ENCODE data around the gene CXCR4. TPM values are rescaled to one million over a fixed set of nuclear protein-coding genes. Genes with fewer than 3 reads are reported as not detected.
A peak's percentile ranks its signal among the peaks of the same experiment; 100 is the strongest.

CXCR4 gene
- polyA plus RNA-seq, 1 donor from 2014 or later = 0.50 TPM

DNA sequence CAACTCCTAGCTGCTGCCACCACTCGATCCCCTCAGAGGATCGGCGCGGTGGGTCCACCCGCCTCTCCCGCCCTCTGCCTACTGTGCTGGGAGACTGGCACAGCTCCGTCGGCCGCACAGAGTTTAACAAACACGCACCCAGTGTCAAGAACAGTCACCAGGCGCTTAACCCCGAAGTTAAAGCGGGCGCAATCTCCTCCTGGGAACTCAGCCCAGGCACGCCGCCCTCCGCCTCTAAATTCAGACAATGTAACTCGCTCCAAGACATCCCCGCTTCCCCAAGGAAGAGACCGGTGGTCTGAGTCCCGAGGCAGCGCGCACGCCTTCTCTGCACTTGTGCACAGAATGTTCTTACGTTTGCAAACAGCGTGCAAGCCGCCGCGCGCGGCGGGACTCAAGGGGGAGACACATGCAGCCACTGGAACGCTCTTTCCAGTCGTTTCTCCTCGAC, 533 bp downstream of the CXCR4 start:
- Histone ChIP-seq H3K4me2 (ENCODE audit: low read length) (peak overlapping the region; percentile 95), H3K79me2 (replicated peaks; ENCODE audit: insufficient read depth, low read length) (no peaks in the 10 kb centered on the region), H3K4me3 (ENCODE audit: low read length) (peak overlapping the region; percentile 74), H3K27me3 (ENCODE audit: insufficient read depth, low read depth, low read length) (peaks cover 55% of the 10 kb centered on the region), H3K36me3 (ENCODE audit: insufficient read depth, low read length) (no peaks in the 10 kb centered on the region), H3F3A (ENCODE audit: insufficient read depth, low read length, poor library complexity, severe bottlenecking) (no peaks in the 10 kb centered on the region), H4K20me1 (ENCODE audit: insufficient read depth) (no peaks in the 10 kb centered on the region), H3K27ac (ENCODE audit: low read length) (no peak overlapping the region), H2AFZ (ENCODE audit: low read depth, low read length) (no peak overlapping the region), H3K9me3 (ENCODE audit: low read length) (no peaks in the 10 kb centered on the region), H3K9me2 (ENCODE audit: insufficient read depth, low read length) (no peaks in the 10 kb centered on the region), H3K9ac (ENCODE audit: low read length) (no peak overlapping the region)
- TF ChIP-seq MXI1 (conservative IDR thresholded peaks at IDR 0.05; ENCODE audit: poor library complexity, severe bottlenecking) (peak; percentile 68), RAD21 (conservative IDR thresholded peaks at IDR 0.05) (peak; percentile 44), TAF1 (IDR thresholded peaks at IDR 0.05; ENCODE audit: low read depth) (no peak), SMC3 (conservative IDR thresholded peaks at IDR 0.05; ENCODE audit: poor library complexity) (peak; percentile 24)
- TF ChIP-seq, protein P1, sequence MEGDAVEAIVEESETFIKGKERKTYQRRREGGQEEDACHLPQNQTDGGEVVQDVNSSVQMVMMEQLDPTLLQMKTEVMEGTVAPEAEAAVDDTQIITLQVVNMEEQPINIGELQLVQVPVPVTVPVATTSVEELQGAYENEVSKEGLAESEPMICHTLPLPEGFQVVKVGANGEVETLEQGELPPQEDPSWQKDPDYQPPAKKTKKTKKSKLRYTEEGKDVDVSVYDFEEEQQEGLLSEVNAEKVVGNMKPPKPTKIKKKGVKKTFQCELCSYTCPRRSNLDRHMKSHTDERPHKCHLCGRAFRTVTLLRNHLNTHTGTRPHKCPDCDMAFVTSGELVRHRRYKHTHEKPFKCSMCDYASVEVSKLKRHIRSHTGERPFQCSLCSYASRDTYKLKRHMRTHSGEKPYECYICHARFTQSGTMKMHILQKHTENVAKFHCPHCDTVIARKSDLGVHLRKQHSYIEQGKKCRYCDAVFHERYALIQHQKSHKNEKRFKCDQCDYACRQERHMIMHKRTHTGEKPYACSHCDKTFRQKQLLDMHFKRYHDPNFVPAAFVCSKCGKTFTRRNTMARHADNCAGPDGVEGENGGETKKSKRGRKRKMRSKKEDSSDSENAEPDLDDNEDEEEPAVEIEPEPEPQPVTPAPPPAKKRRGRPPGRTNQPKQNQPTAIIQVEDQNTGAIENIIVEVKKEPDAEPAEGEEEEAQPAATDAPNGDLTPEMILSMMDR (IDR thresholded peaks at IDR 0.05; ENCODE audit: poor library complexity, severe bottlenecking) = peak; percentile 40

DNA sequence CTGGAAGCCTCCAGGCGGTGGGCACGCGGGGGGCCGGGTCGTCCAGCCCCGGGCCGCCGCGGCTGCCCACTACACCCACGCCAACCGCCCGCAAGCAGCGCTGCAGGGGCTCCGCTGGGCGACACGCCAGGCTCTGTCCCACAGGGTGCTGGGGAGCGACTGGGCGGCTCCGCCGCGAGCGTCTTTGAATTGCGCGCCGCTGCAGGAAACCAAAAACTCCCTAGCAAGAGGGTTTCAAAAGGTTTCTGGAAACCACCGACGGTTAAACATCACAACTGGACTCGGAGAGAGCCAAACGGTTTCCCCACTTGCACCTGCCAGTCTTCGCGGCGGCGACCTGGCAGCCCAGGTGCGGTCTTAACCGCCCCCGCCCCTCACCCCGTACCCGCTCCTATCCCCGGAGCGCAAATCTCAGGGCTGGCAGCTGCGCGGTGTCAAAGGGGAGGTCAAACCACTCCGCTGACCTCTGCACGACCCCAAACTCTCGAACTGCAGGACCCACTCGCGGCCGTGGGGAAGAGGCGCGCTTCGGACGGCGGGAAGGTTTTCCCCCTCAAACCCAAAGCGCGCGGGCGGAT, 1.0 kb downstream of the CXCR4 start:
- TF ChIP-seq MXI1 (conservative IDR thresholded peaks at IDR 0.05; ENCODE audit: poor library complexity, severe bottlenecking) (no peak), EP300 (conservative IDR thresholded peaks at IDR 0.05; ENCODE audit: poor library complexity, severe bottlenecking) (no peak), SMC3 (conservative IDR thresholded peaks at IDR 0.05; ENCODE audit: poor library complexity) (no peak), TAF1 (IDR thresholded peaks at IDR 0.05; ENCODE audit: low read depth) (no peak), RAD21 (conservative IDR thresholded peaks at IDR 0.05) (no peak), POLR2AphosphoS5 (IDR thresholded peaks at IDR 0.05) (no peak), EZH2 (IDR thresholded peaks at IDR 0.05; ENCODE audit: borderline replicate concordance, insufficient read depth, low read length, poor library complexity, severe bottlenecking) (no peak)
- TF ChIP-seq, protein P2, sequence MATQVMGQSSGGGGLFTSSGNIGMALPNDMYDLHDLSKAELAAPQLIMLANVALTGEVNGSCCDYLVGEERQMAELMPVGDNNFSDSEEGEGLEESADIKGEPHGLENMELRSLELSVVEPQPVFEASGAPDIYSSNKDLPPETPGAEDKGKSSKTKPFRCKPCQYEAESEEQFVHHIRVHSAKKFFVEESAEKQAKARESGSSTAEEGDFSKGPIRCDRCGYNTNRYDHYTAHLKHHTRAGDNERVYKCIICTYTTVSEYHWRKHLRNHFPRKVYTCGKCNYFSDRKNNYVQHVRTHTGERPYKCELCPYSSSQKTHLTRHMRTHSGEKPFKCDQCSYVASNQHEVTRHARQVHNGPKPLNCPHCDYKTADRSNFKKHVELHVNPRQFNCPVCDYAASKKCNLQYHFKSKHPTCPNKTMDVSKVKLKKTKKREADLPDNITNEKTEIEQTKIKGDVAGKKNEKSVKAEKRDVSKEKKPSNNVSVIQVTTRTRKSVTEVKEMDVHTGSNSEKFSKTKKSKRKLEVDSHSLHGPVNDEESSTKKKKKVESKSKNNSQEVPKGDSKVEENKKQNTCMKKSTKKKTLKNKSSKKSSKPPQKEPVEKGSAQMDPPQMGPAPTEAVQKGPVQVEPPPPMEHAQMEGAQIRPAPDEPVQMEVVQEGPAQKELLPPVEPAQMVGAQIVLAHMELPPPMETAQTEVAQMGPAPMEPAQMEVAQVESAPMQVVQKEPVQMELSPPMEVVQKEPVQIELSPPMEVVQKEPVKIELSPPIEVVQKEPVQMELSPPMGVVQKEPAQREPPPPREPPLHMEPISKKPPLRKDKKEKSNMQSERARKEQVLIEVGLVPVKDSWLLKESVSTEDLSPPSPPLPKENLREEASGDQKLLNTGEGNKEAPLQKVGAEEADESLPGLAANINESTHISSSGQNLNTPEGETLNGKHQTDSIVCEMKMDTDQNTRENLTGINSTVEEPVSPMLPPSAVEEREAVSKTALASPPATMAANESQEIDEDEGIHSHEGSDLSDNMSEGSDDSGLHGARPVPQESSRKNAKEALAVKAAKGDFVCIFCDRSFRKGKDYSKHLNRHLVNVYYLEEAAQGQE (IDR thresholded peaks at IDR 0.05; ENCODE audit: borderline replicate concordance) = no peak
- TF ChIP-seq, protein P1 (IDR thresholded peaks at IDR 0.05; ENCODE audit: poor library complexity, severe bottlenecking) = no peak
- H3K9ac ChIP-seq (ENCODE audit: low read length) = no peak overlapping the region
- H3K9me3 ChIP-seq (ENCODE audit: low read length) = no peaks in the 10 kb centered on the region
- peaks cover 55% of the 10 kb centered on the region for H3K27me3 ChIP-seq (ENCODE audit: insufficient read depth, low read depth, low read length)
- H3K27ac ChIP-seq (ENCODE audit: low read length) = no peak overlapping the region
- H3K36me3 ChIP-seq (ENCODE audit: insufficient read depth, low read length) = no peaks in the 10 kb centered on the region
- H3K4me3 ChIP-seq (ENCODE audit: low read length) = peak overlapping the region; percentile 74
- peak overlapping the region; percentile 95 for H3K4me2 ChIP-seq (ENCODE audit: low read length)
- H4K20me1 ChIP-seq (ENCODE audit: insufficient read depth) = no peaks in the 10 kb centered on the region
- no peaks in the 10 kb centered on the region for H3F3A ChIP-seq (ENCODE audit: insufficient read depth, low read length, poor library complexity, severe bottlenecking)
- no peak overlapping the region for H2AFZ ChIP-seq (ENCODE audit: low read depth, low read length)
- no peaks in the 10 kb centered on the region for H3K9me2 ChIP-seq (ENCODE audit: insufficient read depth, low read length)
- no peaks in the 10 kb centered on the region for H3K79me2 ChIP-seq (replicated peaks; ENCODE audit: insufficient read depth, low read length)
